HG02884 (cell line): ENCODE data around the gene SLC25A33.
"Not testable (repeated sequence)": the region's sequence is repeated elsewhere in the genome, so short reads cannot be mapped to it uniquely, and the experiment has no call there.

ENCODE experiments used
- ATAC-seq: cut with Tn5 transposase; IDR thresholded peaks from one replicate; pipeline ENCODE4 v1.9.1; 2021; ENCODE audit warnings: mild to moderate bottlenecking, moderate library complexity; ENCODE audit not compliant: unreplicated experiment

Gene SLC25A33

GRCh38 chr1:9618909-9619679 is 79.8 kb downstream of the SLC25A33 start:
- no peak for ATAC-seq

- no peak for ATAC-seq
Measured at GRCh38 chr1:9621032-9621431, 81.8 kb downstream of the SLC25A33 start.

- ATAC-seq = no peak
Measured at GRCh38 chr1:9624081-9624480, 84.8 kb downstream of the SLC25A33 start.

- ATAC-seq = not testable (repeated sequence)
Measured at GRCh38 chr1:9625030-9625429, 85.8 kb downstream of the SLC25A33 start.

GRCh38 chr1:9626201-9626608 is 86.9 kb downstream of the SLC25A33 start:
- ATAC-seq = no peak

- ATAC-seq = no peak
Measured at GRCh38 chr1:9628541-9629444, 89.5 kb downstream of the SLC25A33 start.

- ATAC-seq = no peak
Measured at GRCh38 chr1:9629445-9630201, 90.4 kb downstream of the SLC25A33 start.

GRCh38 chr1:9630331-9631111 is 91.3 kb downstream of the SLC25A33 start:
- ATAC-seq = no peak

GRCh38 chr1:9631613-9632012 is 92.3 kb downstream of the SLC25A33 start:
- no peak for ATAC-seq

GRCh38 chr1:9633493-9633892 is 94.2 kb downstream of the SLC25A33 start:
- no peak for ATAC-seq

- ATAC-seq = no peak
Measured at GRCh38 chr1:9634582-9634981, 95.3 kb downstream of the SLC25A33 start.
